ENCODE data around the gene SFXN2. TPM values are rescaled to one million over a fixed set of nuclear protein-coding genes. Genes with fewer than 3 reads are reported as not detected.
"Not testable (repeated sequence)": the region's sequence is repeated elsewhere in the genome, so short reads cannot be mapped to it uniquely, and the experiment has no call there.

SFXN2 gene
- total RNA-seq, result 10 to 100 TPM in 1 of 2 donors, 1 to 10 TPM in 1; 8.3 to 16.5 TPM

DNA sequence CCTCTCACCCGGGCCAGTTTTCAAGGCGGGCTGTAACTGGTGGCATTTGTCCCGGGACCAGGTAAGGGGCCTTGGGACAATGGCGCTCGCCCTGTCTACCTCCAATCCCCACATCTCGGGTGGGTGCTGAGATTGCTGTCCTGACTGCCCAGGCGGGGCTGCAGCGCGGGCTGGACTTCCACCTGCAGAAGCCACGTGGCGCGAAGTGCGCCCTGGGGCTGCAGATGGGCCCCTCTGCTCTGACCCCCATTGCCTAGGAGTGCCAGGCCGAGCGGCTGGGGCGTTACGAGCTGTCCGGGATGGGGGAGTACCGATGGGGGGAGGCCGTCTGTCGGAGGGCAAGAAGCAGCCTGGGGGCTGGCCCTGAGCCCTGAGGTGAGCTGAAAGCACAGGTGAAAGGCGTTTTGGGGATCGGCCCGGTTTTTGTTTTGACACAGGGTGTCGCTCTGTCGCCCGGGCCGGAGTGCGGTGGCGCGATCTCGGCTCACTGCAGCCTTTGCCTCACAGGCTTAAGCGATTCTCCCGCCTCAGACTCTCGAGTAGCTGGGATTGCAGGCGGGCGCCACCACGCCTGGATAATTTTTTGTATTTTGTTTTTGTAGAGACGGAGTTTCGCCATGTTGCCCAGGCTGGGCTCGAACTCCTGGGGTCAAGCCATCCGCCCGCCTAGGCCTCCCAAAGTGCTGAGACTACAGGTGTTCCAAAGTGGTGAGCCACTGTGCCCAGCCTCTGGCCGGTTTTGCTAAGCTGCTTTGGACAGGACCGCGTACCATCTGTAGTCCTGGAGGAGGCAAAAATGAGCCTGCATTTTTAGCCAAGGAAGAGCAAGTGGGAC, at the start of gene SFXN2:
Gene SFXN2 (plus strand): TSS at position 16 of the 835 bp plus-strand sequence. CDS start 12,001 bp downstream, outside the sequence.
- Mint-ChIP-seq H3K36me3 (peaks cover 4 to 30% of the 10 kb centered on the region in 2 donors), H3K9me3 (no peaks in the 10 kb centered on the region), H3K27ac (peak within 1 kb of the TSS; percentile 93 to 94)
- peak; percentile 22 to 32 for ATAC-seq
- peak in 1 of 2 donors; percentile 58 for DNase-seq (ENCODE audit: low spot score in 2 of 2)

GRCh38 chr10:102665904-102666509, 48.4 kb upstream of the SFXN2 start:
- ATAC-seq (no peak), DNase-seq (ENCODE audit: low spot score in 2 of 2) (no peak)
- Mint-ChIP-seq H3K27ac (peak overlapping the region in 1 of 2 donors; percentile 50), H3K36me3 (no peaks in the 10 kb centered on the region), H3K9me3 (no peaks in the 10 kb centered on the region)

- not testable (repeated sequence) for DNase-seq (ENCODE audit: low spot score in 2 of 2); ATAC-seq; H3K9me3 Mint-ChIP-seq; H3K36me3 Mint-ChIP-seq
- H3K27ac Mint-ChIP-seq, result peak overlapping the region in 1 of 2 donors; percentile 41
These were observed 47.0 kb upstream of the SFXN2 start for GRCh38 chr10:102667411-102667810.

DNA sequence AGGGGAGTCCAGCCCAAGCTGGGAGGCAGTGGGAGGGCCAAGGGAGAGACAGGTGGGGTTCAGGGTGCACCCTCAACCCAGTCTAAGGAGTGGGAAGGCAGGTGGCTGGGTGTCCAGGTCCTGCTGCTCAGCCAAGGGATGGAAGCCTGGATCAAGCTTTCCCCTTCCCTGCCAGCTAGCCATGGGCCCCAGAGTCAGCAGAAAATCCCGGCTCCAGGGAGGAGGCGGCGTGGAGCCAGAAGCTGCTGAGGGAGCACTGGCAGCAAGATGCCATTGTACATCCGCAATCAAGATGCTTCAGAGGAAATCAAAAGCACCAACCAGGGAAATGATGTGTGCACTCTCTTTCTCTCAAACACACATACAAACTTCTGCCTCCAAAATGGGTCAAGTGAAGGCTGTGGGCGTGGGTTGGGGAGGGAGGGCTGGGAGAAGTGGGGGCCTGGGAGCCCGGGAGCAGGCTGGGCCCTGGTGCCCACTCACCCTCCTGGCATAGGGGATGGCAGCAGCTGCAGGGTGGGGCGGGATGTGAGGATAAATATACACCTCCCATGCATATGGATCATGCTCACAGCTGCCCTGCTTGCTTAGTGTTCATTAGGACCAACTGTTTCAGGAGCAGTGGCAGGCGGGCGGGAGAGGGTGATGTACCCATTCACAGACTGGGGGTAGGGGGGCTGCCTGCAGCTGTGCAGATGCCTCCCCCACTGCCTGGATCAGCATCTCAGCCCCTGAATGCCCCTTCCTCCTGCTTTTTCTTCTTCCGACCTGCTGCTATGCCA, 45.9 kb upstream of the SFXN2 start:
- peak overlapping the region; percentile 41 to 86 for H3K27ac Mint-ChIP-seq
- no peaks in the 10 kb centered on the region for H3K9me3 Mint-ChIP-seq
- H3K36me3 Mint-ChIP-seq, result no peaks in the 10 kb centered on the region
- no peak for ATAC-seq
- no peak for DNase-seq (ENCODE audit: low spot score in 2 of 2)

GRCh38 chr10:102669206-102670064, 45.0 kb upstream of the SFXN2 start:
- DNase-seq (ENCODE audit: low spot score in 2 of 2), result no peak
- Mint-ChIP-seq H3K36me3 (no peaks in the 10 kb centered on the region), H3K9me3 (no peaks in the 10 kb centered on the region), H3K27ac (peak overlapping the region in 1 of 2 donors; percentile 22)
- ATAC-seq, result no peak

- DNase-seq (ENCODE audit: low spot score in 2 of 2), result no peak
- H3K27ac Mint-ChIP-seq, result peak overlapping the region in 1 of 2 donors; percentile 36
- no peaks in the 10 kb centered on the region for H3K36me3 Mint-ChIP-seq
- no peaks in the 10 kb centered on the region for H3K9me3 Mint-ChIP-seq
- no peak for ATAC-seq
These were observed 44.3 kb upstream of the SFXN2 start for GRCh38 chr10:102670065-102670670.

DNA sequence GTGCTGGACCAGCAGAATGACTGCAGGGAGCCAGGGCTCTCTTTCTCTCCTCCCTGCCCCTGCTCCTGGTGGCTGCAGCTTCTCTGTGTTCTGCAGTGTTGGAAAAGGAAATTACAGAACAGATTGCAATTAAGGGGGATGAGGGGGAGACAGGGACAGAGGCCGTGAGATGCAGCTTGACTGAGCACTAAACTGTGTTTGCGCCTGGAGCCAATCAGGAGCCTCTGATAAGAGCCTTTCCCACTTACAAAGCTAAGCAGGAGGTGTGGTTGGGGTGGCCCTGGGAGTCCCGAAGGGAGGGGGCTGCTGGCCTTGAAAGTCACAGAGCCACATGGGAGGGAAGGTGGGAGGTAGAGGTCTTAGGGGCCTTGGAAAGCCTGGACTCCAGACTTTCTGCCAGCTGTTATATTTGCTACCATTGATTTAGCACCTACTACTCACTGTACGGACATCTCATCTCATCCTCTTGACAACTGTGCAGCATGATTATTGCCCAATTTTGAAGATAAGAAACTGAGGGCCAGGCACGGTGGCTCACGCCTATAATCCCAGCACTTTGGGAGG, 43.5 kb upstream of the SFXN2 start:
- peak overlapping the region in 1 of 2 donors; percentile 36 for H3K27ac Mint-ChIP-seq
- DNase-seq (ENCODE audit: low spot score in 2 of 2) (no peak), ATAC-seq (no peak)
- H3K9me3 Mint-ChIP-seq, result no peaks in the 10 kb centered on the region
- H3K36me3 Mint-ChIP-seq, result no peaks in the 10 kb centered on the region

- Mint-ChIP-seq H3K36me3 (no peaks in the 10 kb centered on the region), H3K27ac (peak overlapping the region; percentile 26 to 46), H3K9me3 (no peaks in the 10 kb centered on the region)
- ATAC-seq, result no peak
- no peak for DNase-seq (ENCODE audit: low spot score in 2 of 2)
These were observed 41.1 kb upstream of the SFXN2 start for GRCh38 chr10:102673236-102673818.

DNA sequence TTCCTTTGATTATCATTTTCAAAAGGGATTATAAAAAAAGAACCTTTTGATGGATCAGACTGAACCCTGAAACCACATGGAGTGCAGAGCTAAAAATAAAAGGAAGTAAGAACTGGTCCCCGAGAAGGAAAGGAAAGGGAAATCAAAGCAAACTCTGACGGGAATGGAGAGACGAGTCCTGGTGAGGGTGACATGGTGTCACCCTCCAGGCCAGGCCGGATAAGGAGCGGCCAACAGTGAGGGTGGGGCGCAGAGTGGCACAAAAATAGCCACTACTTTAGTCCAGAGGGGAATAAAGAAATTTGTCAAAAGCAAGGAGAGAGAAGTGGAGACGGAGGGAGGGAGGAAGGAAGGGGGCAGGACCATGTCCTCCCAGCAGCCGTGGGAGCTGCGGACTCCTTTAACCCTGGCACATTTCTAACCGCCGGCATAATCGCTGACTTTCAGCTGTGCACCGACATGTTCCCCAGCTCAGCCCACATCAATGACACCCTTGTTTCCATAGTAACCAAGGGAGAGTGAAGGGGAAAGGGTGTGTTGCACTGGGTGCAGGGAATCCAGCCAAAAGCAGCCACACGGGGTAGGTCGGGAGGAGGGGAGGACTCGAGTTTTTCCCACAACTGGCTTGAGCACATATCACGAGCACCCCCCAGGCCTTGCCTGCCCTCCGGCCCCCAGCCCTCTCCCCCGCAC, 40.5 kb upstream of the SFXN2 start:
- H3K27ac Mint-ChIP-seq, result peak overlapping the region; percentile 26 to 46
- H3K36me3 Mint-ChIP-seq, result no peaks in the 10 kb centered on the region
- peak; percentile 92 for ATAC-seq
- DNase-seq (ENCODE audit: low spot score in 2 of 2), result peak; percentile 59 to 68
- no peaks in the 10 kb centered on the region for H3K9me3 Mint-ChIP-seq

- no peak for DNase-seq (ENCODE audit: low spot score in 2 of 2)
- no peak overlapping the region for H3K27ac Mint-ChIP-seq
These were observed 39.9 kb upstream of the SFXN2 start for GRCh38 chr10:102674566-102674965.

GRCh38 chr10:102675011-102675665, 39.3 kb upstream of the SFXN2 start:
- Mint-ChIP-seq H3K27ac (no peak overlapping the region), H3K9me3 (no peaks in the 10 kb centered on the region), H3K36me3 (no peaks in the 10 kb centered on the region)
- DNase-seq (ENCODE audit: low spot score in 2 of 2) (no peak), ATAC-seq (no peak)

More at GRCh38 chr10:102674566-102674965, 39.9 kb upstream of the SFXN2 start:
- Mint-ChIP-seq H3K36me3 (no peaks in the 10 kb centered on the region), H3K9me3 (no peaks in the 10 kb centered on the region)
- ATAC-seq, result peak; percentile 24 to 30

GRCh38 chr10:102675666-102676533, 38.5 kb upstream of the SFXN2 start:
- Mint-ChIP-seq H3K27ac (no peak overlapping the region), H3K36me3 (no peaks in the 10 kb centered on the region)
- ATAC-seq, result no peak

GRCh38 chr10:102676534-102677315, 37.7 kb upstream of the SFXN2 start:
- no peak for DNase-seq (ENCODE audit: low spot score in 2 of 2)
- no peaks in the 10 kb centered on the region for H3K9me3 Mint-ChIP-seq
- ATAC-seq, result no peak
- no peaks in the 10 kb centered on the region for H3K36me3 Mint-ChIP-seq
- no peak overlapping the region for H3K27ac Mint-ChIP-seq

More at GRCh38 chr10:102675666-102676533, 38.5 kb upstream of the SFXN2 start:
- no peaks in the 10 kb centered on the region for H3K9me3 Mint-ChIP-seq
- DNase-seq (ENCODE audit: low spot score in 2 of 2), result no peak

Measured in activated naive CD4-positive, alpha-beta T cell treated with anti-CD3 and anti-CD28 coated beads, Interleukin-2, amount 50 U/mL, for 72 hours (primary cell).